GM10266 (cell line): ENCODE measurements around the gene SLC35D3.
"Not testable (repeated sequence)": the region's sequence is repeated elsewhere in the genome, so short reads cannot be mapped to it uniquely, and the experiment has no call there.

Experiments used
- DNase-seq: peaks from one replicate; pipeline ENCODE4 v3.0.0; 2012; ENCODE audit errors: extremely low spot score
- CTCF ChIP-seq: IDR thresholded peaks from 2 replicates; pipeline ENCODE4 v1.5.1; 2012; ENCODE audit warnings: mild to moderate bottlenecking, low read depth; ENCODE audit not compliant: control insufficient read depth, insufficient read depth; ENCODE audit errors: missing control alignments

SLC35D3 gene

GRCh38 chr6:136959471-136959891 lies 37.4 kb downstream of the SLC35D3 start:
- no peak for TF ChIP-seq CTCF
- DNase-seq = no peak

- DNase-seq = not testable (repeated sequence)
These were observed 37.8 kb downstream of the SLC35D3 start for GRCh38 chr6:136959935-136960334.

- no peak for TF ChIP-seq CTCF
- no peak for DNase-seq
These were observed 38.7 kb downstream of the SLC35D3 start for GRCh38 chr6:136960781-136961180.

- no peak for TF ChIP-seq CTCF
These were observed 39.7 kb downstream of the SLC35D3 start for GRCh38 chr6:136961848-136962247.

GRCh38 chr6:136962661-136963060 lies 40.6 kb downstream of the SLC35D3 start:
- DNase-seq = no peak
- TF ChIP-seq CTCF = no peak

More at GRCh38 chr6:136961848-136962247, 39.7 kb downstream of the SLC35D3 start:
- DNase-seq = no peak

GRCh38 chr6:136963259-136963658 lies 41.2 kb downstream of the SLC35D3 start:
- no peak for TF ChIP-seq CTCF
- DNase-seq = no peak

GRCh38 chr6:136964398-136964797 lies 42.3 kb downstream of the SLC35D3 start:
- no peak for DNase-seq

More at GRCh38 chr6:136964398-136964797, 42.3 kb downstream of the SLC35D3 start:
- TF ChIP-seq CTCF = no peak
